A549 (cell line): ENCODE results near the gene USP24.

ENCODE experiments used
- CHD2 ChIP-seq: fragments of 150-350 bp; IDR thresholded peaks from 2 replicates; pipeline ENCODE4 v1.6.1; 2014; ENCODE audit warnings: low read length; ENCODE audit not compliant: partially characterized antibody
- JUN ChIP-seq, 2 experiments: fragments of >200 bp; sonication (Bioruptor Twin); formaldehyde crosslinking; IDR thresholded peaks; 2 replicates in 1 of 2; 3 replicates in 1 of 2; pipeline ENCODE4 v1.6.1; 2016 to 2017
- JUNB ChIP-seq: fragments of >200 bp; sonication (Bioruptor Twin); formaldehyde crosslinking; IDR thresholded peaks from 2 replicates; pipeline ENCODE4 v1.6.1; 2016
- POLR2A ChIP-seq: IDR thresholded peaks from 2 replicates; pipeline ENCODE4 v1.6.1; 2012; ENCODE audit warnings: mild to moderate bottlenecking, low read length
- TF ChIP-seq, protein P1 (sequence below): IDR thresholded peaks from 2 replicates; pipeline ENCODE4 v1.6.1; 2012
- TF ChIP-seq, protein P2 (sequence below): fragments of >200 bp; sonication (Bioruptor Twin); formaldehyde crosslinking; IDR thresholded peaks from 3 replicates; pipeline ENCODE4 v1.5.1; 2016

DNA sequence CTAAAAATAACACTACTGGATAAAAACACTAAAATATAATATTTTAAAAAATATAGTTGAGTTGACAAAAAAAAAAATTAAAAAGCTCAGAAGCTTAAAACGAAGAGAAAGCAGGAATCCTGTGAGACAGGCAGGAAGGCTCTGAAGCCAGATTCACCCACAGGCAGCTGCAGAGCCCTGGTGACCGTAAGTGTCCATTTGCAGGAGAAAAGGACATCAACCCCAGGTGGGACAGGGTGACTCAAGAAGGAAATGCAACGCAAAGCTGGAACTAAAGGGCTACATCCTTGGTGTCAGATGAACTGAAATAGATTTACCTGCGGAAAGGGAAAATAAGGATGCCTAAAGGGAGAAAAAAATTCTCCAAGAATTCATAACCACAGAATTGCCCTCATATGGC lies 46.8 kb downstream of the USP24 start:
- TF ChIP-seq POLR2A (no peak), CHD2 (no peak), JUNB (no peak), JUN (IDR thresholded peaks at IDR 0.05) (no peak)
- TF ChIP-seq, protein P1, sequence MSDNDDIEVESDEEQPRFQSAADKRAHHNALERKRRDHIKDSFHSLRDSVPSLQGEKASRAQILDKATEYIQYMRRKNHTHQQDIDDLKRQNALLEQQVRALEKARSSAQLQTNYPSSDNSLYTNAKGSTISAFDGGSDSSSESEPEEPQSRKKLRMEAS: no peak
- TF ChIP-seq, protein P2, sequence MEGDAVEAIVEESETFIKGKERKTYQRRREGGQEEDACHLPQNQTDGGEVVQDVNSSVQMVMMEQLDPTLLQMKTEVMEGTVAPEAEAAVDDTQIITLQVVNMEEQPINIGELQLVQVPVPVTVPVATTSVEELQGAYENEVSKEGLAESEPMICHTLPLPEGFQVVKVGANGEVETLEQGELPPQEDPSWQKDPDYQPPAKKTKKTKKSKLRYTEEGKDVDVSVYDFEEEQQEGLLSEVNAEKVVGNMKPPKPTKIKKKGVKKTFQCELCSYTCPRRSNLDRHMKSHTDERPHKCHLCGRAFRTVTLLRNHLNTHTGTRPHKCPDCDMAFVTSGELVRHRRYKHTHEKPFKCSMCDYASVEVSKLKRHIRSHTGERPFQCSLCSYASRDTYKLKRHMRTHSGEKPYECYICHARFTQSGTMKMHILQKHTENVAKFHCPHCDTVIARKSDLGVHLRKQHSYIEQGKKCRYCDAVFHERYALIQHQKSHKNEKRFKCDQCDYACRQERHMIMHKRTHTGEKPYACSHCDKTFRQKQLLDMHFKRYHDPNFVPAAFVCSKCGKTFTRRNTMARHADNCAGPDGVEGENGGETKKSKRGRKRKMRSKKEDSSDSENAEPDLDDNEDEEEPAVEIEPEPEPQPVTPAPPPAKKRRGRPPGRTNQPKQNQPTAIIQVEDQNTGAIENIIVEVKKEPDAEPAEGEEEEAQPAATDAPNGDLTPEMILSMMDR: no peak
